GM12872 (cell line): ENCODE results near the gene GPR85.

ENCODE experiments used
- CTCF ChIP-seq: IDR thresholded peaks from 3 replicates; pipeline ENCODE4 v1.5.1; 2011; ENCODE audit warnings: low read depth, mild to moderate bottlenecking, low read length, moderate library complexity; ENCODE audit not compliant: insufficient read depth

GPR85 gene

GRCh38 chr7:113078331-113078730 is 8.3 kb downstream of the GPR85 start:
- TF ChIP-seq CTCF: no peak

GRCh38 chr7:113076703-113077102 is 9.9 kb downstream of the GPR85 start:
- TF ChIP-seq CTCF: no peak

GRCh38 chr7:113071465-113071864 is 15.2 kb downstream of the GPR85 start:
- TF ChIP-seq CTCF: no peak

GRCh38 chr7:113062499-113062898 is 24.1 kb downstream of the GPR85 start:
- TF ChIP-seq CTCF: no peak

GRCh38 chr7:113060100-113060499 is 26.5 kb downstream of the GPR85 start:
- no peak for TF ChIP-seq CTCF

- no peak for TF ChIP-seq CTCF
Observed at GRCh38 chr7:113054938-113055337, 31.7 kb downstream of the GPR85 start.

GRCh38 chr7:113046453-113046852 is 40.2 kb downstream of the GPR85 start:
- no peak for TF ChIP-seq CTCF

GRCh38 chr7:113045379-113045778 is 41.2 kb downstream of the GPR85 start:
- no peak for TF ChIP-seq CTCF
